HG03378 (cell line): ENCODE data around the gene PLBD1.

Experiments used
- ATAC-seq: cut with Tn5 transposase; IDR thresholded peaks from one replicate; pipeline ENCODE4 v1.9.1; 2021; ENCODE audit warnings: mild to moderate bottlenecking, moderate library complexity; ENCODE audit not compliant: unreplicated experiment

Gene PLBD1, protein sequence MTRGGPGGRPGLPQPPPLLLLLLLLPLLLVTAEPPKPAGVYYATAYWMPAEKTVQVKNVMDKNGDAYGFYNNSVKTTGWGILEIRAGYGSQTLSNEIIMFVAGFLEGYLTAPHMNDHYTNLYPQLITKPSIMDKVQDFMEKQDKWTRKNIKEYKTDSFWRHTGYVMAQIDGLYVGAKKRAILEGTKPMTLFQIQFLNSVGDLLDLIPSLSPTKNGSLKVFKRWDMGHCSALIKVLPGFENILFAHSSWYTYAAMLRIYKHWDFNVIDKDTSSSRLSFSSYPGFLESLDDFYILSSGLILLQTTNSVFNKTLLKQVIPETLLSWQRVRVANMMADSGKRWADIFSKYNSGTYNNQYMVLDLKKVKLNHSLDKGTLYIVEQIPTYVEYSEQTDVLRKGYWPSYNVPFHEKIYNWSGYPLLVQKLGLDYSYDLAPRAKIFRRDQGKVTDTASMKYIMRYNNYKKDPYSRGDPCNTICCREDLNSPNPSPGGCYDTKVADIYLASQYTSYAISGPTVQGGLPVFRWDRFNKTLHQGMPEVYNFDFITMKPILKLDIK

DNA sequence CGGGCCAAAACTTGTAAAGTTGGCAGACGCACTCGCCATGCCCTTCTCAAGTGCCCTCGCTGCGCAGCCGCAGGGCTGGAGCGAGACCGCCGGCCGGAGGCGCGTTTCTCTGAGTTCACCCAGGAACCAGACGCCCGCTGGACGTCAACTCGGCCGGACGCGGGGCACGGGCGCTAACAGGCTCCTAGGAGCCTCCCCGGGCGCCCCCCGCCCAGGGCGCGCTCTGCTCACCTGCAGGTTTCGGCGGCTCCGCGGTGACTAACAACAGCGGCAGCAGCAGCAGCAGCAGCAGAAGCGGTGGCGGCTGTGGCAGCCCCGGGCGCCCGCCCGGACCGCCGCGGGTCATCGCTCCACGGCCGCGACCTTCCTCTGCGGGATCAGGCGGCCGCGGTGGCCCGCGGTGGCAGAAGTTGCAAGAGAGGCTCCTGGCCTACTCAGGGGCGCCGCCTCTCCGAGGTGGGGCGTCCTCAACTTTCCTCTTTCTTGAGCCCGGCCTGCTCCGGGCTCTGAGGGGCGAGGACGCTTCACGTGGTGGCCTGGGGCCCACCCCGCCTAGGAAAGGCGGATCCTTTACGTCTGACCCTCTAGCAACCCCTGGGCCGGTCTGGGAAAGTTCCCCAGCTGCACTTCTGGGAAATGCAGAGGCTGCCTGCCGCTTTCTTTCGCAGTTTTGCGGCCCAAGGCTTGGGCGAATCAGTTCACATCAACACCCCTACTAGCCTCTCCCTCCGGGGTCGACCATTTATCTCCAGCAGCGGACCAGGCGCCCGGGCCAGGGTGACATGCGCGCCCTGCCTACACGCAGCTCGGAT is at the start of gene PLBD1:
TSS of gene PLBD1 (minus strand) at position 533 of the 812 bp plus-strand sequence. CDS start at position 346, 187 bp downstream.
- ATAC-seq: no peak

DNA sequence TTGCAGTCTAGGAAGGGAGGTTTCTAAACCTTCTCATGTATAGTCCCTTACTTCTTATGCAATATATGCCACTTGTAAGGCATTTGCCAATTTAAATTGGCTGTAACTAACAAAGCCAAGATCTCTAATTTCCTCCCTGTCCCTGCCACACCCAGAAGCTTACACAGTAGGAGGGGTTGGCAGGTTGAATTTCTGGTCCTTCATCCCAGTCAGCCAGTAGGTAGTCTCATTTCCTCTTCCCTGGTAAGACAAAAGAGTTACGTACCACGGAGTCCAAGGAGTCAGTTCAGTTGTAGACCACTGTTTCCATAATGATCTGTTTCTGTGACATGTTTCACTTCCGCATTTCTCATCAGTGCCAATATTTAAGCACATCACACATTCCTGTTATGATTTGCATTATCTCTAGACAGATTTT is 47.0 kb upstream of the PLBD1 start:
- ATAC-seq: peak; percentile 68

DNA sequence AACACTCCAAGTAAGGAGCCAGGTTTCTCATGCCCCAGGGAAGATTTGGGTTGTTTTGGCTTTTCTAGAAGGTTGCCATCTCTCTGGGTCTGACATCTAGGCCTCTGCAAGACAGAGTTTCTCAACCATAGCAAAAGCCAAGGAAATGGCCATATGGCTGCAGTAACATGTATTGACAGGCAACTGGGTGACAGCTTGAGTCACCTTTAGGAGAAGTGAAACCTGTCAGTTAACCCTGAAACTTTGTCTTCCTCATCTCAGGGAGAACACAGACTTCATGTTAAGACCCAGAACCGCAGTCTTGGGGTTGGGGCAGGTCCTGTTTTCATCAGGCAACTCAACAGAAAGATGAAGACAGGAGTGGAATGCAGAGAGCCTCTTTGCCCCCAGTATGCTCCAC is 46.0 kb upstream of the PLBD1 start:
- ATAC-seq: peak; percentile 94

DNA sequence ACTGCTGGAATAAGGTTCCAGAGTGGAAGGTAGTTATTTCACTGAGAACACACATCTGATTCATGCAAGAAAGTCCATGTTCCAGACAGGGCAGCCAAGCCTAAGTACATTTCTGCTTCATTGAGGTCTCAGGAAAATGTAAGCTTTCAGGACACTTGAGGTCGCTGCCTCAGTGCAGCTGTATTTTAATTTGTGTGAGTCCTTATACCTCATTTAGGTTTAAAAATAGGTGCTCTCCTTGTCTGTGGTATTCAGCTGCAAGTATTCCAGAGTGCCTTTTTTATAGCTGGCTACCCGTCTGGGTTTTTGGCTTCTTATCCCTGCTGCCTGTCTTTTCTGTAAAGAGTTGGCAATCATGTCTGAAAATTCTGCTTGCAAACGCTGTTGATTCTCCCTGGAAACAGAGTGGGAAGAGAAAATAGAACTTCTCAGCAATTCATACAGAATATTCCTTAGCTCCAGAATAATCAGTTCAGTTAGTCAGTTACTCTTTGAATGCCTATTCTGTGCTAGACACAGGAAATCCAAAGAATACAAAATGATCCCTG is 45.3 kb upstream of the PLBD1 start:
- ATAC-seq: no peak

DNA sequence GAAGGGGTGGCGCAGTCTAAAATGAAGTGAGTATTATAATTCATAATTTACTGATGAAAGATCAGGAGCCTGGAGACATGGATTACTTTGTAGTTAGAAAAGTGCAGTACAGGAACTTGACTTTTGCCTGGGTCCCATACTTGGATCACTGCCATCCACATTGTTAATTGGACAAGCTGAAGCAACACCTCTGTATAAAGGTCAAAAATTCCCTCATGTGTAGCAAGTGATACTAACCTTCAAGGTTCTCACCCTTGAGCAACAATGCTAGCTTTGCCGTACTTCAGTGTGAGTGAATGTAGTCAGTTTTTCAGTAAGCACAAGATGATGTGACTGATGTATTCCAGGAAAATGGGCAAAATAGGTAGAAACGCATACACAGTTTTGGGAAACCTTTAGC is 44.6 kb upstream of the PLBD1 start:
- no peak for ATAC-seq

DNA sequence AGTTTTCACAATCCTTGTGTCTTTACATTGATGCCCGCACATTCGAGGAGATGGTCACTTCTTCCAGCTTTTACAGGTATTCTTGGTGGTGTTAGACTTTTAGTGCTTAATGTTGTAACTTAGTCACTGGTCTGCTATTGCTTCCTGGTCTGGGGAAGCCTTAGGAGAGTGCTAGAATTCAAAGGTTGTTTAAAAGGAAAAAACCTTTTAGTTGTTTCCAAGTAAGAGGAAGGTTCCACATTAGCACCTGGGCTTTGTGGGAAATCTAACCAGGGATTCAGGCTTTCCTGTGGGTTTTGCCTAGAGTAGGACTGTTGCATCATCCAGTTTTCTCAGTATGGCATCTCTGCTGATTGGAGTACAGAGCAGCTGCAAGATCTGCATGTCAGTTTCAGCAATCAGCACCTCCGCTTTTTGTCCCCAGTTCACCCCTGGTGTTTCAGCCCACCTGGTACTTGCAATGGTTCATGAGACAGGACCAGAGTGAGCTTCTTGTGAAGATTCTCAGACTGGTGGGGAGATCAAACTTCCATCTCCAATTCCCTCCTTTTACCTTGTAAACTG is 44.0 kb upstream of the PLBD1 start:
- no peak for ATAC-seq

DNA sequence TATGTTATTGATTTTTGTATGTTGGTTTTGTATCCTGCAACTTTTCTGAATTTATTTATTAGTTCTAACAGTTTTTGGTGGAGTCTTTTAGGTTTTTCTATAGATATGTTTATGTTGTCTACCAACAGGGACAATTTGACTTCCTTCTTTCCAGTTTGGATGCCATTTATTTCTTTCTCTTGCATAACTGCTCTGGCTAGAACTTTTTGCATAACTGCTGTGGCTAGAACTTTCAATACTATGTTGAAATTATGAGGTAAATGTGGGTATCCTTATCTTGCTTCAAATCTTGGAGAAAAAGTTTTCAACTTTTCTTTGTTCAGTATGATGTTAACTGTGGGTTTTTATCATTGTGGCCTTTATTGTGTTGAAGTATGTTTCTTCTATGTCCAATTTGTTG is 39.9 kb upstream of the PLBD1 start:
- ATAC-seq: no peak

DNA sequence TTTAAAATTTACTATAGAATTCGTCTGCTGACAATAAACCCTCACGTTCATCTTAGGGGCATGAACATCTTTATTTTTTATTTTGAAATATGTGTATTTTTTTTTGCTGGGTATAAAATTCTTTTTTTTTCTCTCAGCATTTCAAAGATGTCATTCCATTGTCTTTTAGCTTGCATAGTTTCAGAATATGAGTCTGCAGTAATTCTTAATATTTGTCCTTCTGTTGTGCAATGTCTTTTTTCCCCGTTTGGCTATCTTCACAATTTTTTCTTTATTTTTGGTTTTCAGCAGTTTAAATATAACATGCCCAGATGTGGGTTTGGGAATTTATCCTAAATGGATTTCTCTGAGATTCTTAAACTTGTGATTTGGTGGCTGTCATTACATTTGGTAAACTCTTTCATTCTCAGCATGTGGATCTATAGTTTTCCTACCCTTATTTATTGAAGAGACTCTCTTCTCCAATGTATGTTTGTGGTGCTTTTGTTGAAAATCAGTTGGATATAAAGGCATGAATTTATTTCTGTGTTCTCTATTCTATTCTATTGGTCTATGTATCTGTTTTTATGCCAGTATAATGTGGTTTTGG is 37.8 kb upstream of the PLBD1 start:
- no peak for ATAC-seq

DNA sequence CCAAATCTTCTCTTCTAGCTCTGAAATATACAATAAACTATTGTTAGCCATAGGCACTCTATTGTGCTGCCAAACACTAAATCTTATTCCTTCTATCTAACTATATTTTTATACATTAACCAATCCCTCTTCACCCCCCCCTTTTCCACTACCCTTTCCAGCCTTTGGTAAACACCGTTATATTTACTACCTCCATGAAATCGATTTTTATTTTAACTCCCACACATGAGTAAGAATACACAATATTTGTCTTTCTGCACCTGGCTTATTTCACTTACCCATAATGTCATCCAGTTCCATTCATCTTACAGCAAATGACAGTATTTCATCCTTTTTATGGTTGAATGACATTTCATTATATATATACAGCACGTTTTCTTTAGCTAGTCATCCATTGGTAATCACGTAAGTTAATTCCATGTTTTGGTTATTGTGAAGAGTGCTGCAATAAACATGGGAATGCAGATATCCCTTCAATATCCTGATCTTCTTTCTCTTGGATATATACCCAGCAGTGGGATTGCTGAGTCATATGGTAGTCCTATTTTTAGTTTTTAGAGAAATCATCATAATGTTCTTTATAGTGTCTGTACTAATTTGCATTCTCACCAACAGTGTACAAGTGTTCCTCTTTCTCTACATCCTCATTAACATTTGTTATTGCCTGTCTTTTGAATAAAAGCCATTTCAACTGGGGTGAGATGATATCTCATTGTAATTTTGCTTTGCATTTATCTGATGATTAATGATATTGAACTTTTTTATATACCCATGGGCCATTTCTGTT is 34.2 kb upstream of the PLBD1 start:
- no peak for ATAC-seq

GRCh38 chr12:14597480-14597879 is 29.8 kb upstream of the PLBD1 start:
- ATAC-seq: no peak

DNA sequence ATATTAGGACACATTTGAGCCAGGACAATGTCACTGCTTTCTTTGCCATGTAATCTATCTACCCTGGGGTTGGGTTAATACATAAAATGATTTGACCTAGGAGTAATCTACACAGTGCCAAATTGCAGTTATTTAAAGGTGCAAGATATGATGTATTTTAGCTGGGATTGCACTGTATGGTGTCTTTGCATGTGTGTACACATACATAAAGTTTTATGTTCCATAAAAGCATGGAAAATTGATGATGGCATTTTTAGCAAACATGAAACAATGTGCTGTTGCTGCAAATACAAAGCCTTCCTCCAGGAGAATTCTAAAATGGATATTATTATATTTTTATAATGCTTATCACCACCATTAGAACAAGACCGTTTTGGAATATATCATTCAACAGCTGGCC is 24.0 kb upstream of the PLBD1 start:
- no peak for ATAC-seq

DNA sequence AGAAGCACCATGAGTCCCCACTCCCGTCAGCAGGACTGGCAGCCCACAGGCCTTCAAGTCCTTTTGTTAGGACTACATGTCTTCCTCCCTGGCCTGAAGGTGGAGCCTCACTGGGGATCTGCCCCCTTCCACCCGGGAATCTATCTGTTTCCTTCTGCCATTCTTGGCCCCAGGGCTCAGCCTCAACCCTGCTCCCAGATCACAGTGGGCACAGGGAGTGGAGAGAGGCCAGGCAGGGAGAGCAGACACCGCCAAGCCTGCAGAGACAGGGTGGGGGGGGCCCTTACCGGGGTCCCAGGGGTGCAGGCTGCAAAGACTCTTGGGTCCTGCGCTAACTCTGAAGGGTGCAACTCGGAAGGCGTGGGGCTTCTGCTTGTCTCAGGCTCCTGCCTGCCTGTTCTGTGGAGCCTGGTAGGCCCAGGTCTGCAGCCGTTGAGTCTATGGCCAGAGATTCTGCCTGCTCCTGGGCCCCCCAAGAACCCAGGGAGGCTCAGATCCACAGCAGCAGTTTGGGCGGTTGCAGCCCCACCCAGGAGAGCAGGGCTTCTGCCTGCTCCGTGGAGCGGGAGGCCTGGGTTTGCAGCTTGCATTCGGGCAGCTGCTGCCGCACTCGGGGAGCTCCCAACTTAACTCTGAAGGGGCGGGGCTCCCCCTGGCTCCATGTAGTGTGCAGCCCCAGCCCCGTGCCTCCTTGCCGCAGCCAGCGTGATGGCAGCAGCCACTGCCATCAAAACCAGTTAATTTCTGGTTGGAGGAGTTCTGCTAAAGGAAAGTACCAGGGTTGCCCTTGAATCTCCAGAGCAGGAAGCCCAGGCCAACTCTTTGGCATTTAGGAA is 21.7 kb upstream of the PLBD1 start:
- no peak for ATAC-seq

DNA sequence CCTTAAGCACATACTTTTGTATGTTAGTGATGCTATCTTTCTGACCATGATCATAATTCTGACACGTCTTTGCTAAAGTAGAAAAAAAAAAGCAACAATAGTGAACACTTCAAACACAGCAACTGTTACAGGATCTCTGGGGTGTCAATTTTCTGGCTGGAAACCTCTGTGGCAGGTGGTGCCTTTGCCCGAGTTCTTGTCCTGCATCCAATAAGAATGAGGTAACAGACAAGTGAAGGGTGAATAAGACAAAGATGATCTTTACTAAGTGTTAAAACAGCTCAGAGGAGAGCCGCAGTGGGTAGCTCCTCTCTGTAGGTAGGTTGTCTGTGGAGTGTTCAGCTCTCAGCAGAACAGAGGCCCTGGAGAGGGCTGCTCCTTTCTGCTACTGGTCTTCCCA is 20.9 kb upstream of the PLBD1 start:
- no peak for ATAC-seq

DNA sequence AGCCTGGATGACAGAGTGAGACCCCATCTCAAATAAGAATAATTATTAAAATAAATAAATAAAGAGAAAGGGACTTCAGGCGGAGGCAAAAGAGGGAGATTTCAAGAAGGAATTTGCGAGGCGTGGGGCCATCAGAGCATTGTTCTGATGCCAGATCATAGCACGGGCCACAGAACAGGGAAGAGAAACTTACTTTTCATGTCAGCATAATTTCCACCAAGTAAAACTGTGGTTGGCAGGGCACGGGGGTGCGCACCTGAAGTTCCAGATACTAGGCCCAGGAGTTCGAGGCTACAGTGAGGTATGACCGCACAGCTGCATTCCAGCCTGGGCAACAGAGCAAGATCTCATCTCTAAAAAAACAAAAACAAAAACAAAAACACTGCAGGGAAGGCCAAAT is 11.0 kb upstream of the PLBD1 start:
- no peak for ATAC-seq

- peak; percentile 87 for ATAC-seq
Observed at GRCh38 chr12:14577344-14577743, 9.7 kb upstream of the PLBD1 start.

- ATAC-seq: peak; percentile 4
Observed at GRCh38 chr12:14576896-14577295, 9.2 kb upstream of the PLBD1 start.

GRCh38 chr12:14575585-14575984 is 7.9 kb upstream of the PLBD1 start:
- ATAC-seq: no peak

- no peak for ATAC-seq
Observed at GRCh38 chr12:14573118-14573517, 5.4 kb upstream of the PLBD1 start.

GRCh38 chr12:14572401-14572800 is 4.7 kb upstream of the PLBD1 start:
- no peak for ATAC-seq
